HG03342 (cell line): Measurements from ENCODE around the gene TMC4.

Experiments
- ATAC-seq: cut with Tn5 transposase; IDR thresholded peaks from one replicate; pipeline ENCODE4 v1.9.1; 2021; ENCODE audit warnings: mild to moderate bottlenecking, moderate library complexity; ENCODE audit not compliant: unreplicated experiment

The TMC4 gene

DNA sequence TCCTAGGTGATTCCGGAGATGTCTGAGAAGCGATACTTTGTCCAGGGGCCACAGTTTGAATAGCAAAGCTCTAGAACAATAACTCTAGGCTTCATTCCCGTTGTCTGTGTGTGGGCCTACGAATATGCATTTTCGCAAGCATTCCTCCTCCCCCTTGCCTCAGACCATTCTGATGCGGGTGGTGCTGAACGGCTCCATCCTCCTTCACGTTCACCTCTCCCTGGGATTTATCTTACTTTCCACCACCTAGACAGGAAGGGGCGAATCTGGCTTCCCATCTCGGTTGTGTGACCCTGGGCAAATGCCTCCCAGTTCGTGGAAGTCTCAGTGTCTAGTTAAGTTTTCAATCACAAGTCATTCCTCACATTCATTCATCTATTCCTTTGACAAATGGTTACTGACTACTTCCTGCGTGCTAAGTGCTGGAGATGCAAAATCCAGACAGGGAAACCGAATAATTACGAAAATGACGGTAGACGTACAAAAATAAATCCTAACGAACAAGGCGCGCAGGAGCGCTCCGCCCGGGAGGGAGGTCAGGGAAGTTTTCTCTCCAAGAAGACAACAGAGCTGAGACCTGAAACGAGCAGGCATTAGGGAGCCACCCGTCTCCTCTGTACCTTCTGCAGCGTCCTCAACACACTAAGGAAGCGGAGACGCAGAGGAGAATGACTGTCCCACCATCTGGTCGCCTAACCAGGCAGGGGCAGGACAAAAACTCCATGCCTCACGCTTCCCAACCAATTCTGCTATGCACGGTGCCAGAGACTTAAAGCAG lies 36.7 kb downstream of the TMC4 start:
- ATAC-seq: no peak

DNA sequence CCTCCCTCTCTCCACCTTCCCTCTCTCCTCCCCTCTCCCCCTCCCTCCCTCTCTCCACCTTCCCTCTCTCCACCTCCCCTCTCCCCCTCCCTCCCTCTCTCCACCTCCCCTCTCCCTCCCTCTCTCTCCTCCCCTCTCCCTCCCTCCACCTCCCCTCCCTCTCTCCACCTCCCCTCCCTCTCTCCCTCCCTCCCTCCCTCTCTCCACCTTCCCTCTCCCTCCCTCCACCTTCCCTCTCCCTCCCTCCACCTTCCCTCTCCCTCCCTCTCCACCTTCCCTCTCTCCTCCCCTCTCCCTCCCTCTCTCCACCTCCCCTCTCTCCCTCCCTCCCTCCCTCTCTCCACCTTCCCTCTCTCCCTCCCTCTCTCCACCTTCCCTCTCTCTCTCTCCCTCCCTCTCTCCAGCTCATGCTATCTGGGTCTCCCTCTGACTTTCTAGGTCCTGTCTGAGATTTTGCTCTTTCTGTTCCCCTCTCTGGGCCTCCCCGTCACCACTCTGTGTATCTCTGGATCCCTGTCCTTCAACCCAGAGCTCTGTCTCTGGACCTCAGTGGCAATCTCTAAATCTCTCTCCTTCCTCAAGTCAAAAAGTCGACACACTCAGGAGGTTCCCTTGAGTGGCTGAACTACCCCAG lies 38.9 kb downstream of the TMC4 start:
- ATAC-seq: no peak

DNA sequence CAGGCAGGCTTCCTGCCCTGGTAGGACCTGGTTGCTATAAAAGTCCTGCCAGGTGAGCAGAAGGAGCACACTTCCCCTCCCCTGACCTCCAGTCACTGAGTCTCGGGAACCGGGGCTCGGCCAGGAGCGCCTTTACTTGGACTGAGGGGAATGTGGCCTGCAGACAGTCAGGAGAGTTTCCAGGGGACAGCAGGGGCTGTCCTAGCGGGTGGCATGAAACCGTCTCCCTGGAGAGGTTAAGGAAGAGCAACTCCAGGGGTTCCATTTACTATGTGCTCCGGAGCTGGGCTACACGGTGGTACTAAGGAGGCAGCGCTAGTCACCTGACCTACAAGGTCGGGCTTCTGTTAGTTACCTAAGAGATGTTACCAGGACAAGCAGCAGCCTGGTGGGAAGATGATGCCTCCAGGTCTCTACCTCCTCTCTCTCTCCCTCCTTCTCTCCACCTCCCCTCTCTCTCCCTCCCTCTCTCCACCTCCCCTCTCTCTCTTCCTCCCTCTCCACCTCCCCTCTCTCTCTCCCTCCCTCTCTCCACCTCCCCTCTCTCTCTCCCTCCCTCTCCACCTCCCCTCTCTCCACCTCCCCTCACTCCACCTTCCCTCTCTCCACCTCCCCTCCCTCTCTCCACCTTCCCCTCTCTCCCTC lies 39.5 kb downstream of the TMC4 start:
- no peak for ATAC-seq

DNA sequence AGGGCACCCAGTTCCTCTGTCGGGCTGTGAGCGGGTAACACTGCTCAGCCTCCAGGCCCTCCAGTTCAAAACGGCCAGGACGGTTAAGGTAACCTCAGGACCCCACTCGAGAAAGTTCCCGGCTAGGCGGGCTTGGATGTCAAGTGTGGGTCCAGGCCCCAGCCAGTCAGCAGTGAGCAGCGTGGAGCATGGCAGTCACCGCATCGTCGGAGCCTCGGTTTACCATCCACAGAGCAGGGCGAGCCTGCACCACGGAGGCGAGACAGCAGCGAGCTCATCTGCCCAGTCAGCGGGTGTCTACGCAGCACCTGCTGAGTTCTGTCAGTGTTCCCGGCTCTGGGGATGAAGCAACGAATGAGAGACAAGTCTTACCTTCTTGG lies 43.4 kb downstream of the TMC4 start:
- ATAC-seq: no peak

DNA sequence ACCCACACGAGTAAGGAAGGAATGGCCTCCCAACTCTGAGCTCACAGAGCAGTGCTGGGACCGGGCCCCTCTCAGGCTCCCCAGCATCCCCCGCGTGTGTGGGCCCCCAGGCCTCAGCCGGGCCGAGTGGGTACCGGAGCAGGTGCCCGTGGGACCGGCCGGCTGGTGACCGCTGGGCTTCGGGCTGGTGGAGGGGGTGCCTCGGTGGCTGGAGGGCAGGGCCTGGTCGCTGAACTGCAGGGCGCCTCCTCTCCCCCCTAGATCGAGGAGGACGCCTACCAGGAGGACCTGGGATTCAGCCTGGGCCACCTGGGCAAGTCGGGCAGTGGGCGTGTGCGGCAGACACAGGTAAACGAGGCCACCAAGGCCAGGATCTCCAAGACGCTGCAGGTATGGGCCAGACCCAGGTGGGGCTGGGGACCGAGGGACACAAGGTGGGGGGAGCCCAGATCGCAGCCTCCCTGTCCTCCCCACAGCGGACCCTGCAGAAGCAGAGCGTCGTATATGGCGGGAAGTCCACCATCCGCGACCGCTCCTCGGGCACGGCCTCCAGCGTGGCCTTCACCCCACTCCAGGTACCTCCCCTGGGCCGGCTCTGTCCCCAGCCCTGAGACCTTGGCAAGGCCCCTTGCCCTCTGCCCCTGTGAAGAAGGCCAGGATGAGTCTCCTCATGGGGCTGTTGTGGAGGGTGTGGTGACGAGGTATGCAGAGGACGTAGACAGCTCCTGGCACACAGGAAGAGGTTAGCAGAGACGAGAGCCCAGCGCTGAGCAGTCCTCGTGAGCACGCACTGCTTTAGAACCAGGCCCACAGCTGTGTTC lies 44.0 kb downstream of the TMC4 start:
- no peak for ATAC-seq

DNA sequence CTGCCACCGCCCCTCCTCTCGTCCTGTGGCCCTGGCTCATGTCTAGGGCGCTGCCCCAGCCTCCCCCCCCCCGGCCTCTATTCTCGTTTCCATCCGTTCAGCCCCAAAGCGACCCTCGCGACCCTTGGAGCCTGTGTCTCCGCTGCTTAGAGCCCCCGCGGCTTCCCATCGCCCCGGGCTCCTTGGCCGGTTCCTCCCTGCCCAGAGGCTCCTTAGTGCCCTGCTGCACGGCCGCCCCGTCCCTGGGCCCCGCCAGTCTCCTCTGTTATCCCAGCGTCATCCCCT lies 44.6 kb downstream of the TMC4 start:
- no peak for ATAC-seq

DNA sequence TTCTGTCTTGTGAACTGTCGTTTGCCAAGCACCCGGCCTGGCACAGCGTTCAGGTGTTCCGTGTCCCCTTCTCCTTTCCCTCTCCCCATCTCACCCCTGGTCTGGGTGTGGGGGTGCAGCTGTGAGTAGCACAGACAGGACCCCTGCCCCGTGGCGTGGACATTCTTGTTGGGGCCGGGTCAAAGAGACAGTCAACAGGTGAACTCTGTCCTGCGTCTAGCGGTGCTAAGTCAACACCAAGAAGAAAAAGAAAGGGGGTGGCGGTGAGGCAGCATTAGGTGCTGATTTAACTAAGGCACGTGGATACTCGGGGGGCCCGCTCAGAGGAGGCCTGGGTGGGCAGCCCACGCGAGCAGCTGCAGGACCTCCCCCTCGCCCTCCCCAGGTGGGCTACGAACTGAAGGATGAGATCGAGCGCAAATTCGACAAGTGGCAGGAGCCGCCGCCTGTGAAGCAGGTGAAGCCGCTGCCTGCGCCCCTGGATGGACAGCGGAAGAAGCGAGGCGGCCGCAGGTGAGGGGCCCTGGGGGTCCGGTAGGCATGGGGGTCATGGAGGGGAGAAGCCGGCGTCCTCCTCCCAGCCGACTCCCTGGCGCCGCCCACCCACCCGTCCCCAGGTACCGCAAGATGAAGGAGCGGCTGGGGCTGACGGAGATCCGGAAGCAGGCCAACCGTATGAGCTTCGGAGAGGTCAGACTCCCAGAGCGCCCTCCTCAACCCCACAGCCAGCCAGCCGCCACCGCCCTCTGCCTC lies 45.1 kb downstream of the TMC4 start:
- no peak for ATAC-seq

DNA sequence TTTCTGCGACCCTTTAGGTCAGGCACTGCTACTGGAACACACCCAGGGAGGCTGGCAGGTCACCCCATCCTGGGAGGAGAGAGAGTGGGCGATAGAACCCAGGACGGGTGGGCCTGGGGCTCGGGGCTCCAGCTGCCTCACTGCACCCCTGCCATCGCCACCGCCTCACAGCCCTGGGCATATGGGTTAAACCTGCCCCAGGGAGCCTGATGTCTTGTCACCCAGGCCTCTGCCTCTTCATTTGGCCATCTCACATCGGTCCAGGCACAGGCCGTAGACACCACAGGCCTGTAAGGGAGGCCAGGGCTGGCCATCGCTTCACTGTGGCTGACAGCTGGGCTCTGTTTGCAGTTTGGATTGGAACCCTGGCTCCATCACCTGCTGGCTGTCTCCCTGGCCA lies 47.2 kb downstream of the TMC4 start:
- ATAC-seq: no peak

DNA sequence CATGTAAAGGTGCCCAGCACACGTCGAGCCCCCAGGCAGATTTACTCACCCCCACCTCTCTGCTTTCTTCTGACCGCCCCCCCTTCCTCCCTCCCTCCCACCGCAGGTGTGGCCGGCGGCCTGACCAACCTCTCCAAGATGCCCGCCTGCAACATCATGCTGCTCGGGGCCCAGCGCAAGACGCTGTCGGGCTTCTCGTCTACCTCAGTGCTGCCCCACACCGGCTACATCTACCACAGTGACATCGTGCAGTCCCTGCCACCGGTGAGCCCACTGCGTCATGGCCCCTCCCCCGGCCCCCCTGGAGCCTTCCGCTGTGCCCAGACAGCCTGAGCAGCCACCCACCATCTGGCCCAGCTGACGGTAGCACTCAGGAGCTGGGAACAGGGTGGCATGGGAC lies 48.6 kb downstream of the TMC4 start:
- ATAC-seq: no peak

DNA sequence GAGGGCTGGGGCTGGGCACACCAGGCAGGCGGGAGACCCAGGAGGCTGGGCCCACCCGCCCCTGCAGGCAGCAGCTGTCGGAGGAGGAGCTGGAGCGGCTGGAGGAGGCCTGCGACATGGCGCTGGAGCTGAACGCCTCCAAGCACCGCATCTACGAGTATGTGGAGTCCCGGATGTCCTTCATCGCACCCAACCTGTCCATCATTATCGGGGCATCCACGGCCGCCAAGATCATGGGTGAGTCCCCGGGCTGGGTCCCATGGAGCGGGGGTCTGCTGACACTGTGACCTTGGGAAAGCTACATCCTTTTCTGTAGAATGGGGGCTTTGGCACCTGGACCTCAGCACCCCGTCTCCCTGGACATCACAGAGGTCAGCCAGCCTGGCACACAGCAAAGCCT lies 49.3 kb downstream of the TMC4 start:
- no peak for ATAC-seq

DNA sequence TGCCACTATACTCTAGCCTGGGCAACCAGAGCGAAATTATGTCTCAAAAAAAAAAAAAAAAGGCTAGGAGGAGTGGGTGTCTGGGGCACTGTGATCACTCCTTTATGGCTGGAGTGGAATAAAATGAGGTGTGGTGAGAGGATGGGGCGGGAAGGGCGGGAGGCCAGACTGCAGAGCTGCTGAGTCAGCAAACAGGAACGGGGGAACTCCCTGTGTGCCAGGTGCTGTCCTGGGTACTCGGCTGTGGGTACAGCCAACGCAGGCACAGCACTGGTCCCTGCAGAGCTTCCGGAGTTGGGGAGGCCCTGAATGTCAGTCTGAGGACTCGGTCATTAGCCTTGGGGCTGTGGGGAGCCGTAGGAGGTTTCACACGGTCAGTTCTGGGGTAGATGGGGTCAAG lies 51.7 kb downstream of the TMC4 start:
- no peak for ATAC-seq

DNA sequence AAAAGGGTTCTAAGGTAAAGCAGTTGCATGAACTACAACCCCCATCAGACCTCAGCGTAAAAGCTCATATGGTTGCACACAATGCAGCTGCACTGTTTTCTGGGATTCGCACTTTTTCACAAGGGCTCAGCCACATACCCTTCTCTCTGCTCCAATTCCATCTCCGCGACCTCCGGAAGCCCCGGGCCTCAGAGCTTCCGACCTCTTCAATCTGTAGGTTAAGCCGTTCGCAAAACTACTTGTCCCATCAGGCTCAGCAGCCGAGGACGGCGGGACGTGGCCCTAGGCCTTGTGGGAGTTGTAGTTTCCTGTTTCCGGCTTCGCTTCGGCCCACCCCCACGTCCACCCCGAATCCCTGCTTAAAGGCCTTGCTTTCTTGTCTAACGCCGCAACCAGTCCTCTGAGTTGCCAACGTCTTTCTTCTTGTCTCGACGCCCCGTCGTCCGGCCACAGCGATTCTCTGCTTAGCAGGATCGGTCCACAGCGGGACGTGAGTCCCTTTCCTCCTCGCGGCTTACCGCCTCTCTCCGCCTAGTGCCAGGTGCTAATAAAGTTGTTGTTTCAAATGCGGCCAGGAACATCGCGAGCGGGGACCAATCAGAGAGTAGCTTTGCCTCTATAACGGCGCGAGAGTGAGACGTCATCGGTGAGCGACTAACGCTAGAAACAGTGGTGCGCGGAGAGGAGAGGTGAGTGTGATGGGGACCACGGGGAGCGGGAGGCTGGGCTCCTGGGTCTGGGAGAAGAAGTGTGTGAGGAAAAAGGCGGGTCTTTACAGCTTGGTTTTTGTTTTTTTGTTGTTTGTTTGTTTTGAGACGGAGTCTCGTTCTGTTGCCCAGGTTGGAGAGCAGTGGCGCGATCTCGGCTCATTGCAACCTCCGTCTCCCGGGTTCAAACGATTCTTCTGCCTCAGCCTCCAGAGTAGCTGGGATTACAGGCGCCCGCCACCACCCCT lies 57.6 kb downstream of the TMC4 start, which contains the start of the genes PRPF31 and TFPT:
PRPF31 (plus strand) TSS at position 646 of the 955 bp plus-strand sequence. CDS start 2,525 bp downstream, outside the sequence.
TFPT (minus strand) TSS at position 549 of the 955 bp plus-strand sequence; CDS start at position 161, 388 bp downstream.
- ATAC-seq: peak; percentile 81

DNA sequence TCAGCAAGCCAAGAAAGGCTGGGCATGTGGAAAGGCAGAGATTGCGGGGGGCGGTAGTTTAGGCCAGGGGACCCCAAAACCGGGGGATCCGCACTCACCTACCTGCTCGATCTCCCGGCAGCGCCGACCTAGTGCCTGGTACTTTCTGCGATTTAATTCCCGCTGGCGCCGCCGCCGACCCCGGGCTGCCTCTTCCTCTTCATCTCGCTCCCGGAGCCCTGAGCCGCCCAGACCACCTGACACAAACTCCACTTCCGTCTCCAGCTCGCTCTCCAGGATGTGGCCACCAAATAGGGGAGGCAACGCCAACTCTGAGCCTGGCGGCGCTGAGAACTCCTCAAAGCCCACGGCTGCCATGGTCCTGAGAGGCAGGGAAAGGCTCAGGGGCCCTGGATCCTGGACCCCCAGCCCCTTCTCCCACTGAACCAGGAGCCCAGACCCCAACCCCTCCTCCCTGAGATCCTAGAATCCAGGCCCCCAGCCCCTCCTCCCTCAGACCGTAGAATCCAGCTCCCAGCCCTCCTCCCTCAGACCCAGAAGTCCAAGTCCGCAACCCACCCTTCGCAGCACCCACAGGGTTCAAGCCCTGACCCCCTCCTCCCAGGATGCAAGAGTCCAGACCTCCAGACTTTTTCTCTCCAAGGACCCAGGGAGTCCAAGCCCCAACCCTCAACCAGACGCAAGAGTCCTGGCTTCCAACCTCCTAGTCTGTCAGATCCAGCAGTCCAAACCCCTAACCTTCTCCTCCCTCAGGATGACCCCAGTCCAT lies 58.4 kb downstream of the TMC4 start:
- ATAC-seq: peak; percentile 38
